Stimulated activated effector memory CD8-positive, alpha-beta T cell treated with anti-CD3 and anti-CD28 coated beads, Interleukin-12 subunit alpha, Interleukin-12 subunit beta, amount 100 ng/mL, for 72 hours (primary cell): ENCODE results near the gene SLN.
A peak's percentile ranks its signal among the peaks of the same experiment; 100 is the strongest.

Experiments
- ATAC-seq: fragments of 150-1000 bp; cut with Tn5 transposase; 2 replicates; pipeline ENCODE4 v1.10.0; 2021
- DNase-seq, 2 donors: peaks; one replicate each; pipeline ENCODE4 v3.0.0; 2021 to 2022; ENCODE audit warnings: low spot score in 2 of 2
- H3K27ac Mint-ChIP-seq: one replicate; pipeline ENCODE4 v1.8.0; 2022; ENCODE audit warnings: mild to moderate bottlenecking, mixed read lengths
- H3K36me3 Mint-ChIP-seq: one replicate; pipeline ENCODE4 v1.8.0; 2022; ENCODE audit warnings: mild to moderate bottlenecking, mixed read lengths
- H3K4me1 Mint-ChIP-seq: one replicate; pipeline ENCODE4 v1.8.0; 2022; ENCODE audit warnings: mixed read lengths
- H3K4me3 Mint-ChIP-seq: one replicate; pipeline ENCODE4 v1.8.0; 2022; ENCODE audit warnings: mild to moderate bottlenecking, mixed read lengths
- H3K9me3 Mint-ChIP-seq: one replicate; pipeline ENCODE4 v1.8.0; 2022; ENCODE audit warnings: mixed read lengths

Gene SLN

GRCh38 chr11:107702723-107703122, 9.1 kb downstream of the SLN start:
- Mint-ChIP-seq H3K4me3 (no peak overlapping the region), H3K4me1 (no peaks in the 10 kb centered on the region), H3K36me3 (no peaks in the 10 kb centered on the region), H3K27ac (no peak overlapping the region), H3K9me3 (no peaks in the 10 kb centered on the region)
- no peak for ATAC-seq
- DNase-seq: no peak

DNA sequence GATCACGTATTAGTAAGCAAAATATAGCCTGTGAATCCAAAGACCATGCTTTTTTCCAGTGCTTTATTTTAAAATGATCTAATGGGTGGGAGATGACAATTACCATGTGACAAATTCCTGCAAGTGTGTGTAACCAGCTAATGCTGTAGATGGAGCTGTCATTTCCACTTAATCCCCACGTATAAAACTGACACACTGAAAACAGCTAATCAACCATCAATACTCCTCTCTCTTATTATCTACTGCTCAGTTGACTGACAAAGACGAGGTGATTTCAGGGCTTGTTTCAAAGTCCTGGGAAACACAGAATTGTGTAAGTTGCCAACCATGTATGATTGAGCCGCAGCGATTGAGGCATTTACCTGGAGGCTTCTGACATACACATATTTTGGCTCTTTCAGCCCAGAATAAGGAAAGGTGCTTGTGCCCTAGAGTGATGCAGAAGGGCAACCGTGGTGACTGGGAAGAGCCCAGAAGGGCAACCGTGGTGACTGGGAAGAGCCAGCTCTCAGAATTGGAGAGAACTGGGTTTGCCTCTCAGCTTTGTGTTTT, 9.7 kb downstream of the SLN start:
- no peak for ATAC-seq

DNA sequence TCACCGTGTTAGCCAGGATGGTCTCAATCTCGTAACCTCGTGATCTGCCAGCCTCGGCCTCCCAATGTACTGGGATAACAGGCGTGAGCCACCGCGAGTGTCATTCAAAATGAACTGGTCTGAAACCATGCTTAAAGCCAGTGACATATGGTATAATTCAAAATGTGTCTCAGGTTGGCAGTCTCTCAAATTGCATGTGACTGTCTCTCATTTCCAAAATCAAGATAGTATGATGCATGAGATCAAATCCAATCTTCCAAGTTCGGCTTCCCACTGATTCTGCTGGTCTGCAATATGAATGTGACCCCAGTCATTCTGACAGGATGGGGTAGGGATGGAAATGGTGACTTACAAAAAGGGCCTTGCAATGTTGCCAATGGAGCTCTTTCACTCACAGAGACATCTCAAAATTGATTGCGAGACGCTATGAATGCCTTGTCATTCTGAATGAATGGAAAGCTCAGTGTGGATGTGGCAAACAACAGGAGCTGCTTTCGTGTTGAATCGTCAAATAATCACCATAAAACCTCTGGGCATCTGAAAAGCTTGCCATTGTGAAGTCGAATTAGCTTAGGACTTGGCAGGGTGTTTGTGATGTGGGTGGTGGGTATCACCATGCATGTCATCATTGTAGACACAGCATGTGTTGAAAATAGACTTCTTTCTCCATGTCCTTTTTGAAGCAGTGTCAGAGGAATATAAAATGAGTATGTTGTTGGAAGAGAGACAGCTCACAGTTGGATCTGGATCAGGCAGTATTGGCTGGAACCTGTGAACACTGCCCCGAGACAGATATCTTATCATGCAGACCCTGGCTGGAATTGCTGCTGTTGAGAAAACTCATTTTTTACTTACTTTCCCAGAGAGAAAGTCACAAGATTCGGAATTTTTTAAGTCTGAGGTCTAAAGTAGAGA, 12.2 kb downstream of the SLN start:
- Mint-ChIP-seq H3K4me3 (no peak overlapping the region), H3K27ac (no peak overlapping the region), H3K36me3 (no peaks in the 10 kb centered on the region), H3K9me3 (no peaks in the 10 kb centered on the region), H3K4me1 (no peaks in the 10 kb centered on the region)
- DNase-seq (no peak), ATAC-seq (no peak)

More for the DNA sequence above, 9.7 kb downstream of the SLN start:
- no peak overlapping the region for H3K4me3 Mint-ChIP-seq
- no peaks in the 10 kb centered on the region for H3K4me1 Mint-ChIP-seq
- DNase-seq: no peak
- no peak overlapping the region for H3K27ac Mint-ChIP-seq
- no peaks in the 10 kb centered on the region for H3K9me3 Mint-ChIP-seq
- H3K36me3 Mint-ChIP-seq: no peaks in the 10 kb centered on the region

DNA sequence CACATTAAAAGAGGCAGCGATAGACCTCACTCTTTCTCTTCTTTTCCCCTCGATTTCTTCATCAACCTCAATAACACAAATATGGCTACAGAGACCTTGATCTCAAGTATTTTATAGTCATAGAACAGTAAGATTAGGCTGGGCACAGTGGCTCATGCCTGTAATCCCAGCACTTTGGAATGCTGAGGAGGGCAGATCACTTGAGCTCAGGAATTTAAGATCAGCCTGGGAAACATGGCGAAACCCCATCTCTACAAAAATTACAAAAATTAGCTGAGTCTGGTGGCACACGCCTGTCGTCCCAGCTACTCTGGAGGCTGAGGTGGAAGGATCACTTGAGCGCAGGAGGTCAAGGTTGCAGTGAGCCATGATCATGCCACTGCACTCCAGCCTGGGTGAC, 14.6 kb downstream of the SLN start:
- Mint-ChIP-seq H3K9me3 (no peaks in the 10 kb centered on the region), H3K36me3 (no peaks in the 10 kb centered on the region), H3K27ac (no peak overlapping the region), H3K4me3 (no peak overlapping the region), H3K4me1 (no peaks in the 10 kb centered on the region)
- ATAC-seq (no peak), DNase-seq (no peak)

GRCh38 chr11:107696140-107696539, 15.7 kb downstream of the SLN start:
- H3K4me3 Mint-ChIP-seq: no peak overlapping the region
- ATAC-seq: no peak
- H3K36me3 Mint-ChIP-seq: no peaks in the 10 kb centered on the region
- no peaks in the 10 kb centered on the region for H3K4me1 Mint-ChIP-seq
- no peak for DNase-seq
- no peaks in the 10 kb centered on the region for H3K9me3 Mint-ChIP-seq
- H3K27ac Mint-ChIP-seq: no peak overlapping the region

- ATAC-seq (no peak), DNase-seq (no peak)
- no peaks in the 10 kb centered on the region for H3K36me3 Mint-ChIP-seq
- no peaks in the 10 kb centered on the region for H3K9me3 Mint-ChIP-seq
- H3K27ac Mint-ChIP-seq: no peak overlapping the region
- H3K4me3 Mint-ChIP-seq: no peak overlapping the region
- H3K4me1 Mint-ChIP-seq: no peaks in the 10 kb centered on the region
These were observed 16.4 kb downstream of the SLN start for GRCh38 chr11:107695446-107695845.

- ATAC-seq: no peak
- no peaks in the 10 kb centered on the region for H3K4me1 Mint-ChIP-seq
- no peak overlapping the region for H3K27ac Mint-ChIP-seq
- H3K9me3 Mint-ChIP-seq: no peaks in the 10 kb centered on the region
- DNase-seq: no peak
- H3K4me3 Mint-ChIP-seq: no peak overlapping the region
- H3K36me3 Mint-ChIP-seq: no peaks in the 10 kb centered on the region
These were observed 20.7 kb downstream of the SLN start for GRCh38 chr11:107691000-107691750.

- Mint-ChIP-seq H3K9me3 (no peaks in the 10 kb centered on the region), H3K4me1 (no peaks in the 10 kb centered on the region), H3K4me3 (no peak overlapping the region), H3K27ac (no peak overlapping the region), H3K36me3 (no peaks in the 10 kb centered on the region)
- DNase-seq (peak; percentile 18 to 68), ATAC-seq (peak; percentile 79)
These were observed 22.3 kb downstream of the SLN start for GRCh38 chr11:107689317-107690202.

DNA sequence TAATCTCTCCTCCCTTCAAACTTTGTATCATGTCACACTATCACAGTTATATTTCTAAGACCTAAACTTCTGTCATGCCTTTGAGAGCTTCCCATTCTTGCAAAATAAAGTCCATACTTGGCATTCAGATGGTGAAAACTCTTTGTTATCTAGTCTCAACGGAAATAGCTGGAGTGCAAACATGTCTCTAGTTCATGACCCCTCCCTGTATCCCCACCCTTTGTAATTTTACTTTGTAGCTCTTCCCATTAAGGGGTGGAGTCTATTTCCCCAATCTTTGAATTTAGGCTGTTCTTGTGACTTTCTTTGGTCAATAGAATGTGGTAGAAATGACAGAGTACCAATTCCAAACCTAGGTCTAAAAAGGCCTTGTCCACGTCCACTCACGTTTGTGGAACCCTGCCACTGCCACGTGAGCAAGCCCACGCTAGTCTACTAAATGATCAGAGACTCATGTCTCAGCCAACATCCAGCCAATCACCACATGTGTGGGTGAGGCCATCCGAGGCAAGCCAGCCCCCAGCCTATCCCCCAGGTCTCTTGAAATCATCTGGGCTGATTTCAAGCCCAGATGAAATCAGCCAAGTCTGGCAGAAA, 23.4 kb downstream of the SLN start:
- Mint-ChIP-seq H3K4me1 (no peaks in the 10 kb centered on the region), H3K36me3 (no peaks in the 10 kb centered on the region), H3K4me3 (no peak overlapping the region), H3K27ac (no peak overlapping the region), H3K9me3 (no peaks in the 10 kb centered on the region)
- ATAC-seq: no peak
- no peak for DNase-seq

GRCh38 chr11:107683807-107684206, 28.0 kb downstream of the SLN start:
- Mint-ChIP-seq H3K36me3 (no peaks in the 10 kb centered on the region), H3K9me3 (no peaks in the 10 kb centered on the region), H3K4me1 (no peaks in the 10 kb centered on the region), H3K27ac (no peak overlapping the region), H3K4me3 (no peak overlapping the region)
- ATAC-seq (no peak), DNase-seq (no peak)

GRCh38 chr11:107683061-107683460, 28.8 kb downstream of the SLN start:
- no peak overlapping the region for H3K4me3 Mint-ChIP-seq
- ATAC-seq: no peak
- DNase-seq: no peak
- no peaks in the 10 kb centered on the region for H3K36me3 Mint-ChIP-seq
- no peaks in the 10 kb centered on the region for H3K4me1 Mint-ChIP-seq
- no peaks in the 10 kb centered on the region for H3K9me3 Mint-ChIP-seq
- H3K27ac Mint-ChIP-seq: no peak overlapping the region

DNA sequence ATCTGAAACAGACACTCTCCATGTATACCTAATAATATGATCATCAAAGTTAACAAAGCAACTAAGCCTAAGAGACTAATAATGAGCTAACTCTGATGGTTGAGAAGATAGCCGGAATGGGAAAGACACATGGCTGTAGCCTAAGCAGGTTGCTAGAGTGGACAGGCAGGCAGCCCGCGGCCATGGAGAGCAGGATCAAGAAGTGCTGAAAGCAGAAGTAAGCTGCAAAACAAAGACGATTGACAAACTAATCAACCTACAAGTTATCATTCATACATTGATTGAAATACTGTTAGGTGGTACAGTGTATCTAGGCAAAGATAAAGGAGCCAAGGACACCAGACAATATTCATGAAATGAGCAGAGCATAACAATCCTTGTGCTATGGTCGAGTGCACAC, 29.3 kb downstream of the SLN start:
- no peak overlapping the region for H3K27ac Mint-ChIP-seq
- no peaks in the 10 kb centered on the region for H3K9me3 Mint-ChIP-seq
- DNase-seq (no peak), ATAC-seq (no peak)
- no peaks in the 10 kb centered on the region for H3K36me3 Mint-ChIP-seq
- no peak overlapping the region for H3K4me3 Mint-ChIP-seq
- H3K4me1 Mint-ChIP-seq: no peaks in the 10 kb centered on the region

DNA sequence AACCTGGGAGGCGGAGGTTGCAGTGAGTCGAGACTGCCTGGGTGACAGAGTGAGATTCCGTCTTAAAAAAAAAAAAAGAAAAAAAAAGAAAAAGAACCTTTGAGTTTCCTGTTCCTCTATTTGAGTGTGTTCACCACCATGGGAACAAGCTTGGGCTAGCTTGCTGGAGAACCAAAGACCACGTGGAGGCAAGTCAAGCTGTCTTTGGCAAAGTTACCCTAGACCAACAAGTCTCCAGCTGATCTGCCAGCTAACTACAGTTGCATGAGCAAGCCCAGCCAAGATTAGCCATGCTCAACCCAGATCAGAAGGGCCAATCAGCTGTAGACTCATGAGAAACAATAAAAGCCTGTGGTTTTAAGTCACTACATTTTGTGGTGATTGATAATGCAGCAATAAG, 29.7 kb downstream of the SLN start:
- DNase-seq: no peak
- Mint-ChIP-seq H3K9me3 (no peaks in the 10 kb centered on the region), H3K36me3 (no peaks in the 10 kb centered on the region), H3K4me3 (no peak overlapping the region), H3K27ac (no peak overlapping the region), H3K4me1 (no peaks in the 10 kb centered on the region)
- ATAC-seq: no peak

- Mint-ChIP-seq H3K4me1 (no peaks in the 10 kb centered on the region), H3K27ac (no peak overlapping the region), H3K4me3 (no peak overlapping the region), H3K9me3 (no peaks in the 10 kb centered on the region), H3K36me3 (no peaks in the 10 kb centered on the region)
- DNase-seq: no peak
- ATAC-seq: no peak
These were observed 32.4 kb downstream of the SLN start for GRCh38 chr11:107679255-107680024.
